COLO668 (cell line): ENCODE measurements around the gene COQ5.
"Not testable (repeated sequence)": the region's sequence is repeated elsewhere in the genome, so short reads cannot be mapped to it uniquely, and the experiment has no call there.

ENCODE experiments used
- DNase-seq: peaks from one replicate; lab custom pipeline; 2025; ENCODE audit not compliant: unreplicated experiment; lab: John Stamatoyannopoulos, UW

The COQ5 gene

GRCh38 chr12:120528861-120529525 is at the start of gene COQ5:
COQ5 (minus strand) TSS chr12:120529158; CDS start chr12:120529141, 17 bp downstream.
- DNase-seq = peak; percentile 94

GRCh38 chr12:120574106-120574505 is 45.1 kb upstream of the COQ5 start:
- DNase-seq = no peak

GRCh38 chr12:120573560-120573959 is 44.6 kb upstream of the COQ5 start:
- DNase-seq = no peak

- no peak for DNase-seq
These were observed 42.3 kb upstream of the COQ5 start for GRCh38 chr12:120571299-120571698.

GRCh38 chr12:120563495-120563894 is 34.5 kb upstream of the COQ5 start:
- no peak for DNase-seq

- no peak for DNase-seq
These were observed 33.9 kb upstream of the COQ5 start for GRCh38 chr12:120562906-120563305.

- DNase-seq = no peak
These were observed 28.6 kb upstream of the COQ5 start for GRCh38 chr12:120557589-120557988.

GRCh38 chr12:120554678-120555077 is 25.7 kb upstream of the COQ5 start:
- DNase-seq = no peak

GRCh38 chr12:120546050-120546386 is 17.1 kb upstream of the COQ5 start:
- no peak for DNase-seq

- DNase-seq = no peak
These were observed 15.7 kb upstream of the COQ5 start for GRCh38 chr12:120544691-120545090.

GRCh38 chr12:120542166-120542565 is 13.2 kb upstream of the COQ5 start:
- no peak for DNase-seq

GRCh38 chr12:120540445-120540844 is 11.5 kb upstream of the COQ5 start:
- DNase-seq = no peak

- DNase-seq = no peak
These were observed 10.3 kb upstream of the COQ5 start for GRCh38 chr12:120539303-120539702.

- DNase-seq = no peak
These were observed 9.6 kb upstream of the COQ5 start for GRCh38 chr12:120538281-120539156.

GRCh38 chr12:120537856-120538220 is 8.9 kb upstream of the COQ5 start:
- no peak for DNase-seq

- peak; percentile 30 for DNase-seq
These were observed 7.3 kb upstream of the COQ5 start for GRCh38 chr12:120536064-120536791.

GRCh38 chr12:120534703-120535655 is 6.0 kb upstream of the COQ5 start:
- peak; percentile 69 for DNase-seq

- DNase-seq = peak; percentile 69
These were observed 5.3 kb upstream of the COQ5 start, which contains the start of gene RNF10 for GRCh38 chr12:120534203-120534702. RNF10 (plus strand) TSS chr12:120534356; CDS start chr12:120534812, 456 bp downstream.

- no peak for DNase-seq
These were observed 3.8 kb upstream of the COQ5 start for GRCh38 chr12:120532701-120533238.

GRCh38 chr12:120530418-120530761 is 1.4 kb upstream of the COQ5 start:
- DNase-seq = not testable (repeated sequence)
